GM18517 (cell line): ENCODE results near the gene SMARCAD1.
A peak's percentile ranks its signal among the peaks of the same experiment; 100 is the strongest.

Experiments used
- ATAC-seq: cut with Tn5 transposase; IDR thresholded peaks from one replicate; pipeline ENCODE4 v1.9.1; 2021; ENCODE audit warnings: mild to moderate bottlenecking, moderate library complexity; ENCODE audit not compliant: unreplicated experiment

SMARCAD1 gene, protein sequence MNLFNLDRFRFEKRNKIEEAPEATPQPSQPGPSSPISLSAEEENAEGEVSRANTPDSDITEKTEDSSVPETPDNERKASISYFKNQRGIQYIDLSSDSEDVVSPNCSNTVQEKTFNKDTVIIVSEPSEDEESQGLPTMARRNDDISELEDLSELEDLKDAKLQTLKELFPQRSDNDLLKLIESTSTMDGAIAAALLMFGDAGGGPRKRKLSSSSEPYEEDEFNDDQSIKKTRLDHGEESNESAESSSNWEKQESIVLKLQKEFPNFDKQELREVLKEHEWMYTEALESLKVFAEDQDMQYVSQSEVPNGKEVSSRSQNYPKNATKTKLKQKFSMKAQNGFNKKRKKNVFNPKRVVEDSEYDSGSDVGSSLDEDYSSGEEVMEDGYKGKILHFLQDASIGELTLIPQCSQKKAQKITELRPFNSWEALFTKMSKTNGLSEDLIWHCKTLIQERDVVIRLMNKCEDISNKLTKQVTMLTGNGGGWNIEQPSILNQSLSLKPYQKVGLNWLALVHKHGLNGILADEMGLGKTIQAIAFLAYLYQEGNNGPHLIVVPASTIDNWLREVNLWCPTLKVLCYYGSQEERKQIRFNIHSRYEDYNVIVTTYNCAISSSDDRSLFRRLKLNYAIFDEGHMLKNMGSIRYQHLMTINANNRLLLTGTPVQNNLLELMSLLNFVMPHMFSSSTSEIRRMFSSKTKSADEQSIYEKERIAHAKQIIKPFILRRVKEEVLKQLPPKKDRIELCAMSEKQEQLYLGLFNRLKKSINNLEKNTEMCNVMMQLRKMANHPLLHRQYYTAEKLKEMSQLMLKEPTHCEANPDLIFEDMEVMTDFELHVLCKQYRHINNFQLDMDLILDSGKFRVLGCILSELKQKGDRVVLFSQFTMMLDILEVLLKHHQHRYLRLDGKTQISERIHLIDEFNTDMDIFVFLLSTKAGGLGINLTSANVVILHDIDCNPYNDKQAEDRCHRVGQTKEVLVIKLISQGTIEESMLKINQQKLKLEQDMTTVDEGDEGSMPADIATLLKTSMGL

GRCh38 chr4:94207469-94208224 lies at the start of gene SMARCAD1:
Gene SMARCAD1 (plus strand): TSS chr4:94207865. CDS start chr4:94208395, 530 bp downstream.
- ATAC-seq: peak; percentile 98

DNA sequence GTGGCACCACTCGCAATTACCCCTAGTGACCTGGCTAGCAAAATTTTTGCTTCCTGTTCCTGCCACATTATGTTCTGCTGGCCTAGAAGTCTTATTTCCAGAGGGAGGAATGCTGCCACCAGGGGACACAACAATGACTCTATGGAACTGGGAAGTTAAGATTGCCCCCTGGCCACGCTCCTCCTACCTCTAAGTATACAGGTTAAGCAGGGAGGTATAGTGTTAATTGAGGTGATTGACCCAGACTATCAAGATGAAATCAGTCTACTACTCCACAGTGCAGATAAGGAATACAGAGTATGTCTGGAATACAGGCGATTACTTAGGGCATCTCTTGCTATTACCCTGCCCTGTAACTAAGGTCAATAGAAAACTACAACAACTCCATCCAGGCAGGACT lies 48.8 kb upstream of the SMARCAD1 start:
- no peak for ATAC-seq

DNA sequence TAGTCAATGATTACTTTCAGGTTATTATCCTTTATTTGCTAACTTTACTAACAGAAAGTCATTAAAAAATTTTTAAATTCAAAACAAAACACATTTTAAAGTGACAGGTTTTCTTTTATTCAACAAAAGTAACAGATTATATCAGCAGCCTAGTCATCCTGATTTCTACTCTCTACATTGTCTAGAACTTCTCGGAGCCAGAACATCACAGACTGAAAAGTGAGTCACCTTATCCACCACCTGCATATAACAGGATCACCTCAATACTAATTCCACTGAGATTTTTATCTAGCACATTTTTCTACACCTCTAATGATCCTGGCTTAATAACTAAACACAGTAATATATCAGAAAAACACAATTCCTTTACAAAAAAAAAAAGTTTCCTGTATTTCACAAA lies 47.9 kb upstream of the SMARCAD1 start:
- no peak for ATAC-seq

DNA sequence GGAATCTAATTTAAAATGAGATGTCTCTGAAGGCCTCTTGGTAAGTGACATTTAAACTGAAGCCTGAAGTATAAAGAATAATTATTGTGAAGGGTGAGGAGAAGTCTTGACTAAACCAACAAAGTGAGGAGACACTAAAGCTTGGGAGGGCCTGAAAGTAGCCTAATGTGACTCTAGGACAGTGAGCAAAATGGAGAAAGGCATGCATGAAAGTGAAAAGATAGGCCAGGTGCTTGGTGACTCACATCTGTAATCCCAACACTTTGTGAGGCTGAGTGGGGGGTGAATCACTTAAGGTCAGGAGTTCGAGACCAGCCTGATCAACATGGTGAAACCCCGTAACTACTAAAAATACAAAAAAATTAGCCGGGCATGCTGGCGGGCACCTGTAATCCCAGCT lies 46.9 kb upstream of the SMARCAD1 start:
- no peak for ATAC-seq

GRCh38 chr4:94165256-94165655 lies 42.4 kb upstream of the SMARCAD1 start:
- ATAC-seq: no peak

DNA sequence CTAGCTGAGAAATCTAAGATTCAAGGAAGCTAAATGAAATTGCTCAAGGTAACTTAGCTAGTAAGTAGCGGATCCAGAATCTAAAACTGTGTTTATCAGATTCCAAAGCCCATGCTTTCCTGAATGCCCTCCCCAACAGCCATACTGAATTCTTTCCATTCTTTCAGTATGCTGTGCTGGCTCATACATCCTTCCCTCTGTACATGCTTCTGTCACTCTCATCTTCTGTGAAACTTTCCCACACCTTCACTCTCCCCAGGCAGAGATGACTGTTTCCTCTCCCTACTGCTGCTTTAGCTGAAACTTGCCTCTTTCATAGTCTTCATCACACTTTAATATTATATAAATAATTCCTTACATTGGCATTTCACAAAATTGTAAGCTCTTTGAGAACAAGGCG lies 39.3 kb upstream of the SMARCAD1 start:
- ATAC-seq: no peak

DNA sequence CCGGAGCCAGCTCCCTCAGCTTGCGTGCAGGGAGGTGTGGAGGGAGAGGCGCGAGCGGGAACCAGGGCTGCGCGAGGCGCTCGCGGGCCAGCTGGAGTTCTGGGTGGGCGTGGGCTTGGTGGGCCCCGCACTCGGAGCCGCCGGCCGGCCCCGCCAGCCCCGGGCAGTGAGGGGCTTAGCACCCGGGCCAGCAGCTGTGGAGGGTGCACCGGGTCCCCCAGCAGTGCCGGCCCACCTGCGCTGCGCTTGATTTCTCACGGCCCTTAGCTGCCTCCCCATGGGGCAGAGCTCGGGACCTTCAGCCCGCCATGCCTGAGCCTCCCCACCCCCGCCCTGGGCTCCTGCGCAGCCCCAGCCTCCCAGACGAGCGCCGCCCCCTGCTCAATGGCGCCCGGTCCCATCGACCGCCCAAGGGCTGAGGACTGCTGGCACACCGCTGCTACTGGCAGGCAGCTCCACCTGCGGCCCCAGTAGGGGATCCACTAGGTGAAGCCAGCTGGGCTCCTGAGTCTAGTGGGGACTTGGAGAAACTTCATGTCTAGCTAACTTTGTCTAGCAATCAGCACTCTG lies 37.8 kb upstream of the SMARCAD1 start:
- no peak for ATAC-seq

DNA sequence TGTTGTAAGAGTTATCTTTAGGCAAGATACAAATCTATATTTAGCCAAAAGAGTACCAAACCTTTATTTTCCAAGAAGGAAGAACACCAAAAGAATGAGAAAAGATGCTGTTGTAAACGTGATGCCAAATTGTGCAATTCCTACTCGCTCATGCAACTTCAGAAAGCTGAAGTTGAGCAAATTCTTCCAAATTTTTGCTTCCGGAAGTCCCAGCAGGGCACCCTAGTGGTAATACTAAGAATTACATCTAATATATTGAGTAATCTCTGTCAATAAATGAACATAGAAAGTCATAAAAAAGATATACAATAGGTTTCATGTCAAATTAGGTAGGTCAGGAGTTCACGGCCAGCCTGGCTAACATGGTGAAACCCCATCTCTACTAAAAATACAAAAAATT lies 36.0 kb upstream of the SMARCAD1 start:
- ATAC-seq: no peak

GRCh38 chr4:94175553-94176261 lies 32.0 kb upstream of the SMARCAD1 start:
- ATAC-seq: no peak

DNA sequence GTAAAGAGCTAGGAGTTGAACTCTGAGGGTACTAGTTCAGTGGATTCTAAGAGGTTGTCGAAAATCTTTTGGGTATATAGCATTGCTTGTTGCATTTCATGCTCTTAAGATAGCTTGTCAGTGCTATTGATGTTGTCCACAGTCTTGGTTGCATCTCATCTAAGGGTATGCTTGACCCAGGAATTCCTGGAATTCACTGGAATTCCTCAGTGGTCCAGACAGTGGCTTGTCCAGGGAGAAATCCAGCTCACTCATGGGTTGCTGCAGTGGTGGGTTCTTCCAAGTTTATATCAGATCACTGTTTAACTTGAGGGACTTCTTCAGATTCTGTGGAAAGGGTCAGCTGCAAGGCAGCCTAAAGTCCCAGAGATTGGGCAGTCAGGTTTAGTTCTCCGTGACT lies 29.8 kb upstream of the SMARCAD1 start:
- no peak for ATAC-seq

- ATAC-seq: no peak
Observed at GRCh38 chr4:94181815-94182214, 25.9 kb upstream of the SMARCAD1 start.

DNA sequence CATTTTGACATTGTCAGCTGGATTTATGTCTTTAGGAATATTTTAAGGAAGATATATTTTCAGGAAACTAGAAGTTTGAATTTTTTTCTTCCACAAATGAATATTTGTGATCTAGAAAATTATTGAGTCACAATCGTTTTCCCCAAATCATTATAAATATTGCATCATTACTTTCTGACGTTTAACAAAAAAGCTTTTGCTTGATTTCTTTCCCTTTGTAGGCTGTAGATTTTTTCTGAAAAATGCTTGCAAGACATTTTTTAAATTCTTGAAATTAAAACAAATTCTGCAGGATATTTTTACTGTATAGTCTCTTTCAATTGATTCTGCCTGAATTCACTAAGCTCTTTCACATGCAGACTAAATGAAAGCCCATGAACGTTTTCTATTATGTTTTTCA lies 4.9 kb upstream of the SMARCAD1 start:
- ATAC-seq: no peak

DNA sequence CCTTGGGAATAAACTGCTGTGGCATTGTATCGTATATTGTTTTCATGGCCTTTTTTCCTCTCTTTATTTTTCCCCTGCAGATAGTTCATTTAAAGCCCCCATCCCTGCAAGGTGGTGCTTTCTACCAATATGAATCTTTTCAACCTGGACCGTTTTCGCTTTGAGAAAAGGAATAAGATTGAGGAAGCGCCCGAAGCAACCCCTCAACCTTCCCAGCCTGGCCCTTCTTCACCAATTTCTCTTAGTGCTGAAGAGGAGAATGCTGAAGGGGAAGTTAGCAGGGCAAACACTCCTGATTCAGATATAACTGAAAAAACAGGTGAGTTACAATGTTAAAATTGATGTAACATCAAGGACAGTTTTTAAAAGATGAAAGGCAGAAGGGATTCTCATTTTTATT lies 601 bp downstream of the SMARCAD1 start:
- no peak for ATAC-seq

DNA sequence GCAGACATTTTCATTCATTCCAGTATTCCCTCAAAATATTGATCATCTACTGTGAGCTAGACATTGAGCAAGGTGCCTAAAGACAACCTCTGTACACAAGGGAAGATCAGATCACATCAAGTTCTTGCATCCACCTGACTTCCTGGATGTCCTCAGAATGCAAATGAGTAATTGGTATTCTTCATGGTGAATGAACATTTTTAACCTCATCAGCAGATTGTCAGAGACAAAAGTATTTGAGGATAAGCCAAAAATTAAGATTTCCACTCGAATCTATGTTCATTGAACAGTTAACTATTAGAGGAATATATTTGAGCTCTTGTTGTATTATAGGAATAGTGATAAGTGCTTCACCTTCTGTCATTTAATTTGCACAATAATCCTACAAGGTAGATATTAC lies 1.3 kb downstream of the SMARCAD1 start:
- ATAC-seq: no peak

DNA sequence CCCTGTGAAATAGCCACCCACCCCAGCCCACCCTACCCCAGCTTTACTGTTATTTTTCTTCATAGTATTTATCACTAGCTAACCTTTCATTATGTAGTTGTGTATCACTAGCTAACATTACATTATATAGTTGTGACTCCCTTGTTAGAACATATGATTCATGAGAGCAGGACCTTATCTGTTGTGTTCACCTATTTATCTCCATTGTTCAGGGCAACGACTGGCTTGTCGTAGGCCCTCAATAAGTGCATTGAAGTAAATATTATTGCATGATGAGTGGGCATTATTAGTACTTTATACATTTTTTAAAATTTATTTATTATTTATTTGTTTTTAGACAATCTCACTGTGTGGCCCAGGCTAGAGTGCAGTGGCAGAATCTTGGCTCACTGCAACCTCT lies 4.2 kb downstream of the SMARCAD1 start:
- ATAC-seq: no peak

DNA sequence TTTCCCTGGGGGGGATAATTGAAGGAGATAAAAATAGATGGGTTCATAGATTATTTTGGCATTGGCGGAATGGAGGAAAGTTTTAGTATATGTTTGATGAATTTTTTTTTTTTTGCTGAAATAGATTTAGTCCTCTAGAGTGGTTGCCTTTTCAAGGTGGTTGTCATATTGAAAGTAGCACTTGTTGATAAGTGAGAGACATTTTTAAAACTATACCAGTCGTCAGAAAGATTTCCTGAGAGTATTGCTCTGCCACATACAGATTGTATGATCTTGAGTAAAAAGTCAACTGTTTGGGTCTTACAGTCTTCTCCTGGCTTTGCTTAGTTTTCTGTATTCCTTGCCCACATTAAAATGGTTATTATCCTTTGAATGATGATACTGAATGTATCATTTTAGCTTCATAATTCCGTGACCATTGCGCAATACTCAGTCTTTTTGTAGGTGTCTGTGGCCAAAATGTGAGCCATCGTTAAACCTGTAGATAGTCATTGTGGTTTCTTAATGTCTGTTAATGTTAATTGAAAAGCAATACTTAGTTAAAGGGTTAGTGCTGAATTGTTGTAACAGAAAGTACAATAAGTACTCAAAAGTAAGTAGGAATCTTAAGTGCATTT lies 7.1 kb downstream of the SMARCAD1 start:
- ATAC-seq: no peak

DNA sequence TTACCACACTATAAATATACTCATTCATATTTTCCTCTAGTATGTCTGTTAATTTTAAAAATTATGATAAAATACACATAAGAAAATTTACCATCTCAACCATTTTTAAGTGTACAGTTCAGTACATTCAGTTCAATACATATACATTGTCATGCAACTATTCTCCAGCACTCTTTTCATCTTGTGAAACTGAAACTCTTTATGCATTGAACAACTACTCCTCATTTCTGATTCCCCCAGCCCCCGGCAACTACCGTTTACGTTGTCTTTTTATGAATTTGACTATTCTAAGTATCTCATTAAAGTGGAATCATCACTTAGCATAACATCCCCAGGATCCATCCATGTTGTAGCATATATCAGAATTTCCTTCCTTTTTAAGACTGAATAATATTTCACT lies 8.7 kb downstream of the SMARCAD1 start:
- no peak for ATAC-seq

GRCh38 chr4:94219402-94219801 lies 11.7 kb downstream of the SMARCAD1 start:
- no peak for ATAC-seq

GRCh38 chr4:94221916-94222315 lies 14.3 kb downstream of the SMARCAD1 start:
- ATAC-seq: no peak

GRCh38 chr4:94225449-94225848 lies 17.8 kb downstream of the SMARCAD1 start:
- ATAC-seq: no peak
